Gastroesophageal sphincter (tissue), 2 donors: ENCODE measurements around the gene CARD11.

Experiments
- EP300 ChIP-seq: sonication (generic); formaldehyde crosslinking; IDR thresholded peaks from one replicate; pipeline ENCODE4 v1.6.1; 2017; ENCODE audit warnings: antibody characterized with exemption, mild to moderate bottlenecking
- POLR2A ChIP-seq, 2 donors: fragments of 450-650 bp; IDR thresholded peaks; one replicate each; pipeline ENCODE4 v1.6.1; 2017; ENCODE audit warnings: antibody characterized with exemption in 2 of 2, mild to moderate bottlenecking in 2 of 2, moderate library complexity in 1 of 2
- POLR2AphosphoS5 ChIP-seq: sonication (generic); formaldehyde crosslinking; IDR thresholded peaks from one replicate; pipeline ENCODE4 v1.6.1; 2017; ENCODE audit warnings: antibody characterized with exemption

DNA sequence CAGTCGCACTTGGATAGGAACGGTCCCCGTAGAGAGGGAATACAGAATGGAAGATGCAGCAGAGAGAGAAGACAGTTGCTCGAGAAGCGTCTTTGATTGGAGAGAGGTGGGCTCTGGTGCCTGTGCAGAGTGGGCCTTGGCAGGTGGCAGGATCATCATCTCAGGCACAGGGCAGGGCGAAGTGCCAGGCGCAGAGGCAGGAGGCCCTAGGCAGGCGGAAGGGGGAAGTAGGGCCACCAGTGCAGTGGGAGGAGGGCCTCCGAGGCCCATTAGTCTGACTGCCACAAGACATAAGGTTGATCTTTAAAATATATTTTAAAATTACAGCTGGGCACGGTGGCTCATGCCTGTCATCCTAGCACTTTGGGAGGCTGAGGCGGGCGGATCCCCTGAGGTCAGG, 10.1 kb downstream of the CARD11 start:
- no peak for TF ChIP-seq EP300
- TF ChIP-seq POLR2A (IDR thresholded peaks at IDR 0.05): no peak
- no peak for TF ChIP-seq POLR2AphosphoS5
